Pancreas (tissue), 10 donors: Measurements from ENCODE around the gene DNAJB4. TPM values are rescaled to one million over a fixed set of nuclear protein-coding genes. Genes with fewer than 3 reads are reported as not detected.
A peak's percentile ranks its signal among the peaks of the same experiment; 100 is the strongest.
"Not testable (repeated sequence)": the region's sequence is repeated elsewhere in the genome, so short reads cannot be mapped to it uniquely, and the experiment has no call there.

ENCODE experiments used
- ATAC-seq, 4 donors: fragments of 200-7000 bp; cut with Tn5 transposase; one replicate each; pipeline versions ENCODE4 v1.8.0 to v1.9.1; 2020; ENCODE audit warnings: mild to moderate bottlenecking in 4 of 4, moderate library complexity in 4 of 4
- DNase-seq, 6 donors: peaks; one replicate each; pipeline ENCODE4 v3.0.0-alpha.2; 2020
- FAIRE-seq: peaks from 2 replicates; lab custom pipeline; 2012; peaks lifted over from hg19 to GRCh38; lab: Jason Lieb, UNC
- H3K27ac ChIP-seq, 4 donors: fragments of 200-600 bp; sonication (generic); 1 replicate in 3 of 4; 2 replicates in 1 of 4; pipeline versions ENCODE4 v1.5.0 to v1.8.0; 2020
- H3K27me3 ChIP-seq, 4 donors: fragments of 200-600 bp; one replicate each; pipeline ENCODE4 v1.8.0; 2021
- H3K36me3 ChIP-seq, 3 donors: fragments of 200-600 bp; sonication (generic) in 1 of 3; one replicate each; pipeline versions ENCODE4 v1.5.0 to v1.8.0; 2020 to 2021
- H3K4me1 ChIP-seq, 3 donors: fragments of 200-600 bp; one replicate each; pipeline ENCODE4 v1.8.0; 2021
- H3K4me3 ChIP-seq, 4 donors: fragments of 200-600 bp; sonication (generic) in 2 of 4; one replicate each; pipeline versions ENCODE4 v1.5.0 to v1.8.0; 2020 to 2021
- H3K9me3 ChIP-seq, 4 donors: fragments of 200-600 bp; one replicate each; pipeline ENCODE4 v1.8.0; 2021
- WGBS, 2 donors: extraction: QIAGEN DNeasy Blood & Tissue Kit; methylation state at CpG; one replicate each; pipeline ENCODE4 v1.1.7; 2013; 5-methylcytosine and 5-hydroxymethylcytosine counted together
- intact Hi-C, 3 donors: fragments of 100-400 bp; cut with DNase I; formaldehyde crosslinking; loops; one replicate each; pipeline versions ENCODE4 v1.11.1 to v1.14.2; 2022
- polyA plus RNA-seq, 2 donors: library from polyadenylated mRNA; stranded (reverse); fragments of 200-250 nt; gene quantifications; one replicate each; pipeline ENCODE4 v1.2.3, GENCODE V29; 2013
- total RNA-seq, 6 donors: library from RNA; stranded (reverse); fragmentation: NEBNext Ultra II Directional in 4 of 6; extraction: Animal tissue kit (Norgen Biotek cat#: 25700) in 4 of 6; gene quantifications; one replicate each; pipeline versions ENCODE4 v1.2.1 to v1.2.4, GENCODE V29; 2021 to 2023
- TF ChIP-seq, protein P1 (sequence below), 4 donors: fragments of 200-600 bp; sonication (generic) in 3 of 4; IDR thresholded peaks; one replicate each; pipeline versions ENCODE4 v1.5.0 to v1.8.0; 2021; ENCODE audit warnings: antibody characterized with exemption in 4 of 4
- donor health status: healthy with polysubstance abuse.
- donor health status: DM: no; HTN: no; CAD: no; lungs with moderate emphysema.
- donor health status: DM: no; HTN: no; CAD: no.
- donor health status: control.
- donor health status: control.
- donor health status: Bipolar disorder and iron deficiency.
- donor health status: DM: yes; HTN: yes; CAD: no.
- donor health status: DM: no; HTN: no; CAD: no.
- donor health status: DM: no; HTN: no; CAD: no.
- donor health status: DM: yes; HTN: yes; CAD: no.

DNAJB4 gene
- total and polyA plus RNA-seq, 8 donors: 6.7 to 38.6 (median 20.7) TPM

DNA sequence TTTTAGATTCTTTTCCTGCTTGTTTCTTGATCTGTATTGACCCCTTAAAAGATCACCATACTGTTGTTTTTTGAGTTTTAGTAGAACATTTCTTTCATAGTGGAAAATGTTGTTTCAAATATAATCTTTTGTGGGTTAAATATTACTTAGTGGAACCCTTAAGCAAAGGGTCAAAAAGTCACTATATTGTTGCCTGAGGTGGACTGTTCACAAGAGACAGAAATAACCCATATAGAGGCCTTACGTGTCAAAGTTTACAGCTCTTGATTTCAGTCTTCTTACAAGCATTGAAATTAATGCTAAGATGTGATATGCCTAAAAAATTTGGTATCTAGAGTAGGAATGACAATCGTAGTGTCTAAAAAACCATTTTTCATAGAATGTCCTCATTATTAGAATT lies 6.3 kb downstream of the DNAJB4 start:
- Histone ChIP-seq H3K27me3 (no peaks in the 10 kb centered on the region), H3K9me3 (no peaks in the 10 kb centered on the region), H3K36me3 (peaks cover 0 to 13% (median 0%) of the 10 kb centered on the region in 3 donors), H3K4me1 (peaks cover 13 to 28% (median 16%) of the 10 kb centered on the region in 3 donors), H3K4me3 (peak overlapping the region in 1 of 4 donors; percentile 51), H3K27ac (peak overlapping the region in 2 of 4 donors; percentile 17 to 97)
- TF ChIP-seq, protein P1, sequence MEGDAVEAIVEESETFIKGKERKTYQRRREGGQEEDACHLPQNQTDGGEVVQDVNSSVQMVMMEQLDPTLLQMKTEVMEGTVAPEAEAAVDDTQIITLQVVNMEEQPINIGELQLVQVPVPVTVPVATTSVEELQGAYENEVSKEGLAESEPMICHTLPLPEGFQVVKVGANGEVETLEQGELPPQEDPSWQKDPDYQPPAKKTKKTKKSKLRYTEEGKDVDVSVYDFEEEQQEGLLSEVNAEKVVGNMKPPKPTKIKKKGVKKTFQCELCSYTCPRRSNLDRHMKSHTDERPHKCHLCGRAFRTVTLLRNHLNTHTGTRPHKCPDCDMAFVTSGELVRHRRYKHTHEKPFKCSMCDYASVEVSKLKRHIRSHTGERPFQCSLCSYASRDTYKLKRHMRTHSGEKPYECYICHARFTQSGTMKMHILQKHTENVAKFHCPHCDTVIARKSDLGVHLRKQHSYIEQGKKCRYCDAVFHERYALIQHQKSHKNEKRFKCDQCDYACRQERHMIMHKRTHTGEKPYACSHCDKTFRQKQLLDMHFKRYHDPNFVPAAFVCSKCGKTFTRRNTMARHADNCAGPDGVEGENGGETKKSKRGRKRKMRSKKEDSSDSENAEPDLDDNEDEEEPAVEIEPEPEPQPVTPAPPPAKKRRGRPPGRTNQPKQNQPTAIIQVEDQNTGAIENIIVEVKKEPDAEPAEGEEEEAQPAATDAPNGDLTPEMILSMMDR (IDR thresholded peaks at IDR 0.05): no peak
- DNase-seq: no peak
- ATAC-seq: peak in 1 of 4 donors; percentile 4
- no peak for FAIRE-seq
- intact Hi-C loops: no loop called here
- WGBS, 2 donors: 40 to 42% methylated on average over 2 of the region's 2 CpGs

DNA sequence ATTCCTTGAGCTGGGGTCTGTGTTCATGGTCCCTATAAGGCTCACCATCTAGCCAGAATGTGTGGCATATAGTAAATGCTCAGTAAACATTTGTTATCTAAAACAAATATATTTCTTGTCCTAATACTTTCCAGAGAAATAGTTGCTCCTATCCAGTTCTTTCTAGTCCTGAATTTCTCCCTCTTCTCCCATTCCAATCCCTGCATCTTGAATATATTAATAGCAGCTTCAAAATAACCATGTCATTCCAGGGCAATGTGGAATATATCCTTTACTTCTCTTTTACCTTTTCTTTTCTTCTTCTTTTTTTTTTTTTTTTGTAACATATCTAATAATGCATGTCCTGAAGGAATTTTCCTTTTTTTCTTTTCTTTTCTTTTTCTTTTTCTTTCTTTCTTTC lies 10.4 kb downstream of the DNAJB4 start:
- FAIRE-seq (no peak), DNase-seq (no peak), ATAC-seq (peak in 1 of 4 donors; percentile 9)
- peaks cover 0 to 21% (median 0%) of the 10 kb centered on the region in 3 donors for H3K36me3 ChIP-seq
- TF ChIP-seq, protein P1 (IDR thresholded peaks at IDR 0.05): no peak
- peaks cover 4 to 16% (median 9%) of the 10 kb centered on the region in 3 donors for H3K4me1 ChIP-seq
- no peaks in the 10 kb centered on the region for H3K27me3 ChIP-seq
- H3K9me3 ChIP-seq: no peaks in the 10 kb centered on the region
- H3K4me3 ChIP-seq: no peak overlapping the region
- intact Hi-C loops: no loop called here
- no peak overlapping the region for H3K27ac ChIP-seq

DNA sequence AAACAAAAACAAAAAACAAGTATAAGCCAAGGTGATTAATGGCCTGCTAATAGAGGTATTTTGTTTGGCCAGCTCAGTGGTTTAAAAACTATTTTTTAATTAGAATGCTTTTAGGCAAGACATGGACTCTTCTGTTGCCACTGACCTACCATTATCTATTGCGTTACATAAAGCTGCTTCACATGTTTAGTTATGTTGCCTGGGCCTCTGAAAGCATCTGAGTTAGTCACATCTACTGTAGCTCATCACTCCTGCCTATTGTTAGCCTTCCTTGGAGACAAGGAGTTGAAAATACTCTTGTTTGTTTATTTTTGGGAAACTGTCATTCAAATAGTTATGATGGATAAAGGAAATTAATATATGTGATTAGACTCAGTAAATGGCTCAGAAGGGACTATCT lies 14.3 kb downstream of the DNAJB4 start:
- Histone ChIP-seq H3K27me3 (no peaks in the 10 kb centered on the region), H3K4me3 (no peak overlapping the region), H3K4me1 (no peaks in the 10 kb centered on the region), H3K27ac (no peak overlapping the region), H3K36me3 (peaks cover 0 to 14% (median 0%) of the 10 kb centered on the region in 3 donors), H3K9me3 (no peaks in the 10 kb centered on the region)
- intact Hi-C loops: no loop called here
- no peak for ATAC-seq
- 93 to 97% methylated on average over 1 of the region's 1 CpG for WGBS, 2 donors
- TF ChIP-seq, protein P1 (IDR thresholded peaks at IDR 0.05): no peak
- no peak for FAIRE-seq
- no peak for DNase-seq

- H3K4me1 ChIP-seq, intact Hi-C loops, H3K27ac ChIP-seq, H3K9me3 ChIP-seq, ATAC-seq, FAIRE-seq, DNase-seq, H3K36me3 ChIP-seq, H3K4me3 ChIP-seq, H3K27me3 ChIP-seq: not testable (repeated sequence)
- WGBS, 2 donors: 82 to 96% methylated on average over 4 of the region's 4 CpGs
These were observed 16.4 kb downstream of the DNAJB4 start for GRCh38 chr1:78021134-78021533.

DNA sequence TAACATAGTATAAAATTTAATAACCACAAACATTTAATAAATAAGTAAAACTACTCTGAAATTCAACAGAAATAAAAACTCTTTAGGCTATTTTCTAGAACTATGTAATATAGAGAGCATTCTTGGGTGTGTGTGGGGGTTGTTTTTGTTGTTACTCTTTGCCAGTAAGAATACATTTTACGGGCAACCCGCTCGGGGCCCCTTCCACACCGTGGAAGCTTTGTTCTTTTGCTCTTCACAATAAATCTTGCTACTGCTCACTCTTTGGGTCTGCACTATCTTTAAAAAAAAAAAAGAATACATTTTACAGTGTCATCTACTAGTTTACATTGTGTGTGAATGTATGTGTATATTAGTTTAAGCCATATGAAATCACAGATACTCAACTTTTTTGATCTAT lies 25.1 kb downstream of the DNAJB4 start:
- Histone ChIP-seq H3K9me3 (no peaks in the 10 kb centered on the region), H3K27ac (no peak overlapping the region), H3K27me3 (no peaks in the 10 kb centered on the region), H3K4me1 (no peaks in the 10 kb centered on the region), H3K4me3 (no peak overlapping the region), H3K36me3 (no peaks in the 10 kb centered on the region)
- DNase-seq: no peak
- 85 to 86% methylated on average over 4 of the region's 4 CpGs for WGBS, 2 donors
- FAIRE-seq: no peak
- intact Hi-C loops: no loop called here
- ATAC-seq: no peak
- TF ChIP-seq, protein P1 (IDR thresholded peaks at IDR 0.05): no peak
